H1 (cell line): Measurements from ENCODE around the gene MIA2. TPM values are rescaled to one million over a fixed set of nuclear protein-coding genes. Genes with fewer than 3 reads are reported as not detected.
"Not testable (repeated sequence)": the region's sequence is repeated elsewhere in the genome, so short reads cannot be mapped to it uniquely, and the experiment has no call there.

Experiments
- CTCF ChIA-PET: fragments of 300-600 bp; sonication (Branson Sonifier 250); formaldehyde crosslinking; loops from one replicate; lab custom pipeline; 2021; ENCODE audit not compliant: partially characterized antibody; lab: Charles Lee
- POLR2A ChIA-PET: fragments of 300-600 bp; sonication (Branson Sonifier 250); formaldehyde crosslinking; loops from one replicate; lab custom pipeline; 2021; ENCODE audit warnings: inconsistent platforms; ENCODE audit not compliant: partially characterized antibody; lab: Charles Lee
- DNase-seq, 2 experiments: peaks; one replicate each; pipeline versions ENCODE4 v3.0.0 to v3.0.0-alpha.2; 2010 to 2022; ENCODE audit warnings: low spot score in 2 of 2, low read depth in 1 of 2, mixed read lengths in 1 of 2
- FAIRE-seq: peaks from 2 replicates; lab custom pipeline; 2011; peaks lifted over from hg19 to GRCh38; lab: Jason Lieb, UNC
- H2AFZ ChIP-seq: 2 replicates; pipeline ENCODE4 v1.8.1; 2012; ENCODE audit warnings: low read length, inconsistent platforms
- H2AK5ac ChIP-seq: 2 replicates; pipeline ENCODE4 v1.6.1; 2013; ENCODE audit warnings: low read depth, low read length
- H2BK120ac ChIP-seq: replicated peaks from 2 replicates; pipeline ENCODE3; 2013; ENCODE audit warnings: low read depth, low read length, inconsistent platforms
- H2BK12ac ChIP-seq: 2 replicates; pipeline ENCODE4 v1.6.1; 2013; ENCODE audit warnings: low read depth, low read length
- H2BK15ac ChIP-seq: 2 replicates; pipeline ENCODE4 v1.6.1; 2013; ENCODE audit warnings: low read length
- H2BK20ac ChIP-seq: 2 replicates; pipeline ENCODE4 v1.6.1; 2013; ENCODE audit warnings: low read length
- H2BK5ac ChIP-seq: 2 replicates; pipeline ENCODE4 v1.6.1; 2013; ENCODE audit warnings: low read depth, low read length
- H3K14ac ChIP-seq: 2 replicates; pipeline ENCODE4 v1.6.1; 2013; ENCODE audit warnings: inconsistent platforms; ENCODE audit not compliant: insufficient read length
- H3K18ac ChIP-seq: 2 replicates; pipeline ENCODE4 v1.6.1; 2013; ENCODE audit warnings: low read length; ENCODE audit errors: extremely low read depth
- H3K23ac ChIP-seq: 2 replicates; pipeline ENCODE4 v1.6.1; 2013; ENCODE audit warnings: inconsistent platforms; ENCODE audit not compliant: insufficient read length
- H3K23me2 ChIP-seq: 2 replicates; pipeline ENCODE4 v1.6.1; 2013; ENCODE audit warnings: low read depth, low read length
- H3K27ac ChIP-seq: 2 replicates; pipeline ENCODE4 v1.6.1; 2011; ENCODE audit warnings: low read depth, low read length, inconsistent platforms
- H3K27me3 ChIP-seq, 4 experiments: replicated peaks in 1 of 4; 1 replicate in 1 of 4; 2 replicates in 3 of 4; pipeline versions ENCODE4 v1.6.1 to v1.8.1; 2011 to 2013; ENCODE audit warnings: low read length in 3 of 4, mild to moderate bottlenecking in 3 of 4, inconsistent platforms in 2 of 4, mixed read lengths in 2 of 4, moderate library complexity in 1 of 4; ENCODE audit not compliant: control insufficient read depth in 3 of 4, insufficient read depth in 3 of 4; ENCODE audit errors: extremely low read depth in 1 of 4
- H3K36me3 ChIP-seq, 4 experiments: 2 replicates each; pipeline versions ENCODE4 v1.6.1 to v1.8.1; 2011 to 2013; ENCODE audit warnings: mild to moderate bottlenecking in 4 of 4, low read length in 3 of 4, moderate library complexity in 2 of 4, control low read depth in 1 of 4, inconsistent platforms in 1 of 4; ENCODE audit not compliant: insufficient read depth in 4 of 4, control insufficient read depth in 2 of 4
- H3K4ac ChIP-seq: replicated peaks from 2 replicates; pipeline ENCODE3; 2013; ENCODE audit warnings: low read length, low read depth, mixed read lengths, inconsistent platforms; ENCODE audit not compliant: insufficient read length
- H3K4me1 ChIP-seq, 4 experiments: replicated peaks in 1 of 4; 1 replicate in 1 of 4; 2 replicates in 3 of 4; pipeline versions ENCODE4 v1.6.1 to v1.8.1; 2011 to 2013; ENCODE audit warnings: low read length in 3 of 4, inconsistent platforms in 2 of 4, mixed read lengths in 1 of 4; ENCODE audit not compliant: insufficient read depth in 4 of 4, control insufficient read depth in 3 of 4
- H3K4me2 ChIP-seq, 2 experiments: 2 replicates each; pipeline versions ENCODE4 v1.6.1 to v1.8.1; 2011 to 2013; ENCODE audit warnings: low read depth in 2 of 2, low read length in 2 of 2, control low read depth in 1 of 2, inconsistent platforms in 1 of 2, mild to moderate bottlenecking in 1 of 2; ENCODE audit not compliant: insufficient read depth in 1 of 2
- H3K4me3 ChIP-seq, 4 experiments: fragments of 200-600, 300-600 bp in 1 of 4; sonication (generic), shearing (Covaris generic), sonication (Bioruptor Twin) in 1 of 4; 2 replicates each; pipeline versions ENCODE4 v1.5.1 to v1.8.1; 2011 to 2016; ENCODE audit warnings: low read length in 4 of 4, low read depth in 3 of 4, control low read depth in 2 of 4, inconsistent platforms in 2 of 4, mild to moderate bottlenecking in 2 of 4, mixed read lengths in 1 of 4, moderate library complexity in 1 of 4; ENCODE audit not compliant: insufficient read depth in 2 of 4; ENCODE audit errors: extremely low read depth in 1 of 4
- H3K56ac ChIP-seq: replicated peaks from 2 replicates; pipeline ENCODE3; 2013; ENCODE audit warnings: low read depth, mild to moderate bottlenecking, mixed read lengths, low read length, inconsistent platforms; ENCODE audit not compliant: insufficient read length
- H3K79me1 ChIP-seq: 2 replicates; pipeline ENCODE4 v1.6.1; 2013; ENCODE audit warnings: low read depth, low read length, control low read depth
- H3K79me2 ChIP-seq, 2 experiments: 2 replicates each; pipeline versions ENCODE4 v1.6.1 to v1.8.1; 2012 to 2013; ENCODE audit warnings: low read length in 2 of 2, mild to moderate bottlenecking in 2 of 2, inconsistent platforms in 1 of 2; ENCODE audit not compliant: insufficient read depth in 2 of 2, control insufficient read depth in 1 of 2
- H3K9ac ChIP-seq, 4 experiments: replicated peaks in 1 of 4; 1 replicate in 1 of 4; 2 replicates in 3 of 4; pipeline versions ENCODE4 v1.6.1 to v1.8.1; 2011 to 2013; ENCODE audit warnings: low read depth in 3 of 4, low read length in 3 of 4, control low read depth in 2 of 4, mild to moderate bottlenecking in 2 of 4, moderate library complexity in 2 of 4, inconsistent platforms in 1 of 4; ENCODE audit errors: extremely low read depth in 1 of 4
- H3K9me3 ChIP-seq, 2 experiments: 2 replicates each; pipeline versions ENCODE4 v1.6.1 to v1.8.1; 2012 to 2013; ENCODE audit warnings: mild to moderate bottlenecking in 2 of 2, moderate library complexity in 2 of 2, control low read depth in 1 of 2, inconsistent platforms in 1 of 2, low read depth in 1 of 2, low read length in 1 of 2, mixed read lengths in 1 of 2; ENCODE audit not compliant: insufficient read depth in 2 of 2
- H4K20me1 ChIP-seq, 2 experiments: replicated peaks in 1 of 2; 2 replicates each; pipeline versions ENCODE3 to v1.8.1; 2011 to 2013; ENCODE audit warnings: inconsistent platforms in 2 of 2, low read length in 2 of 2, mild to moderate bottlenecking in 1 of 2; ENCODE audit not compliant: insufficient read depth in 2 of 2, control insufficient read depth in 1 of 2
- H4K5ac ChIP-seq: 2 replicates; pipeline ENCODE4 v1.6.1; 2013; ENCODE audit warnings: low read length, low read depth, mixed read lengths, inconsistent platforms; ENCODE audit not compliant: insufficient read length
- H4K8ac ChIP-seq: 2 replicates; pipeline ENCODE4 v1.8.0; 2013; ENCODE audit warnings: mild to moderate bottlenecking, moderate library complexity, low read length, inconsistent platforms; ENCODE audit not compliant: insufficient read depth; ENCODE audit errors: extremely low read depth
- H4K91ac ChIP-seq: replicated peaks from 2 replicates; pipeline ENCODE3; 2013; ENCODE audit warnings: low read length, mixed read lengths, inconsistent platforms; ENCODE audit not compliant: insufficient read length
- WGBS, 2 experiments: shearing (Covaris generic) in 1 of 2; methylation state at CpG; one replicate each; pipeline versions ENCODE4 v1.1.6 to v1.1.7; 2013 to 2015; ENCODE audit warnings: low lambda C conversion rate in 2 of 2, mixed read lengths in 2 of 2, inconsistent platforms in 1 of 2, low coverage in 1 of 2, missing lambda C conversion rate in 1 of 2; ENCODE audit not compliant: insufficient replicate concordance in 2 of 2, insufficient coverage in 1 of 2, insufficient read length in 1 of 2; ENCODE audit errors: extremely low coverage in 1 of 2, missing lambda C conversion rate in 1 of 2; 5-methylcytosine and 5-hydroxymethylcytosine counted together
- polyA plus RNA-seq, 7 experiments: library from polyadenylated mRNA; depleted of rRNA in 3 of 7; stranded (reverse) in 5 of 7; unstranded in 2 of 7; fragments of >200 nt in 5 of 7; fragments of 200-250 nt in 2 of 7; gene quantifications; 1 replicate in 5 of 7; 2 replicates in 1 of 7; 4 replicates in 1 of 7; pipeline versions ENCODE4 v1.2.1 to v1.2.3, GENCODE V29; 2011 to 2013; ENCODE audit warnings: missing spikeins in 2 of 7, mixed read lengths in 2 of 7
- total RNA-seq: library from RNA; stranded (reverse); fragmentation: NEBNext Ultra II Directional; extraction: Animal tissue kit (Norgen Biotek cat#: 25700); gene quantifications from 2 replicates; pipeline ENCODE4 v1.2.1, GENCODE V29; 2021

The MIA2 gene
- total and polyA plus RNA-seq, 2 of the 8 experiments (the other 6 are each of a cell fraction or from before 2014, with no cell fraction given) = 10.1 to 15.0 TPM

- H4K8ac ChIP-seq, H4K91ac ChIP-seq, H3K14ac ChIP-seq, H2AFZ ChIP-seq, H3K27me3 ChIP-seq, H3K23ac ChIP-seq, H3K4me3 ChIP-seq, H3K23me2 ChIP-seq, H3K56ac ChIP-seq, CTCF ChIA-PET, H4K5ac ChIP-seq, H2BK5ac ChIP-seq, H3K18ac ChIP-seq, DNase-seq, H2BK20ac ChIP-seq, H3K79me1 ChIP-seq, H3K27ac ChIP-seq, H2BK120ac ChIP-seq, H3K4me2 ChIP-seq, H2BK12ac ChIP-seq, H2AK5ac ChIP-seq, H3K79me2 ChIP-seq, H3K4me1 ChIP-seq, H3K9ac ChIP-seq, H3K4ac ChIP-seq, FAIRE-seq, H4K20me1 ChIP-seq, H2BK15ac ChIP-seq, H3K9me3 ChIP-seq, H3K36me3 ChIP-seq: not testable (repeated sequence)
- 84% methylated on average over 2 of the region's 2 CpGs; no CpG with 5 or more reads in 1 of the 2 experiments for WGBS, 2 experiments
- POLR2A ChIA-PET = interaction anchor here (2.0 kb wide), 1 partner anchor 15 kb away, joined by 4 read pairs; no protein-coding TSS in a partner anchor
These were observed 26.3 kb upstream of the MIA2 start for GRCh38 chr14:39207430-39207829.
